H9 (cell line): ENCODE measurements around the gene BTN2A1. TPM values are rescaled to one million over a fixed set of nuclear protein-coding genes. Genes with fewer than 3 reads are reported as not detected.

ENCODE experiments used
- DNase-seq: peaks from one replicate; pipeline ENCODE4 v3.0.0-alpha.2; 2017
- H2AFZ ChIP-seq: one replicate; pipeline ENCODE4 v1.6.1; 2013; ENCODE audit warnings: mild to moderate bottlenecking, low read length, control low read depth, moderate library complexity
- H2AK5ac ChIP-seq: 2 replicates; pipeline ENCODE4 v1.6.1; 2013; ENCODE audit warnings: low read length, control low read depth, mixed read lengths; ENCODE audit not compliant: insufficient read length
- H2BK120ac ChIP-seq: one replicate; pipeline ENCODE4 v1.6.1; 2013; ENCODE audit warnings: low read depth, mild to moderate bottlenecking, low read length, control low read depth, inconsistent platforms; ENCODE audit not compliant: poor library complexity, severe bottlenecking
- H2BK12ac ChIP-seq: 2 replicates; pipeline ENCODE4 v1.6.1; 2013; ENCODE audit warnings: low read length, control low read depth, mixed read lengths, low read depth; ENCODE audit not compliant: insufficient read length
- H2BK15ac ChIP-seq: 2 replicates; pipeline ENCODE4 v1.6.1; 2013; ENCODE audit warnings: low read depth, low read length, control low read depth
- H2BK20ac ChIP-seq: one replicate; pipeline ENCODE4 v1.6.1; 2013; ENCODE audit warnings: low read depth, mild to moderate bottlenecking, low read length, control low read depth, inconsistent platforms; ENCODE audit not compliant: poor library complexity, severe bottlenecking
- H2BK5ac ChIP-seq: 2 replicates; pipeline ENCODE4 v1.6.1; 2013; ENCODE audit warnings: low read length, control low read depth, mixed read lengths; ENCODE audit not compliant: insufficient read length
- H3K14ac ChIP-seq: 2 replicates; pipeline ENCODE4 v1.6.1; 2013; ENCODE audit warnings: low read length, control low read depth; ENCODE audit not compliant: insufficient read depth
- H3K18ac ChIP-seq: 2 replicates; pipeline ENCODE4 v1.6.1; 2013; ENCODE audit warnings: low read depth, mild to moderate bottlenecking, mixed read lengths, low read length, control low read depth; ENCODE audit not compliant: insufficient read length
- H3K23ac ChIP-seq: 2 replicates; pipeline ENCODE4 v1.6.1; 2013; ENCODE audit warnings: low read length, control low read depth, mixed read lengths, low read depth; ENCODE audit not compliant: insufficient read length
- H3K23me2 ChIP-seq: 2 replicates; pipeline ENCODE4 v1.6.1; 2013; ENCODE audit warnings: low read depth, mild to moderate bottlenecking, mixed read lengths, low read length, control low read depth; ENCODE audit not compliant: insufficient read length, poor library complexity, severe bottlenecking
- H3K27ac ChIP-seq: 2 replicates; pipeline ENCODE4 v1.5.1; 2013; ENCODE audit warnings: low read length, control low read depth, mixed read lengths, low read depth; ENCODE audit not compliant: insufficient read length
- H3K27me3 ChIP-seq: 2 replicates; pipeline ENCODE4 v1.6.1; 2013; ENCODE audit warnings: low read length, control low read depth, inconsistent platforms; ENCODE audit not compliant: insufficient read depth
- H3K4ac ChIP-seq: 2 replicates; pipeline ENCODE4 v1.6.1; 2013; ENCODE audit warnings: low read depth, mild to moderate bottlenecking, control low read depth, inconsistent platforms, low read length, moderate library complexity
- H3K4me1 ChIP-seq: 2 replicates; pipeline ENCODE4 v1.6.1; 2013; ENCODE audit warnings: low read length, control low read depth, inconsistent platforms; ENCODE audit not compliant: insufficient read depth
- H3K4me2 ChIP-seq: 2 replicates; pipeline ENCODE4 v1.6.1; 2013; ENCODE audit warnings: low read length, control low read depth, mixed read lengths; ENCODE audit not compliant: insufficient read length, insufficient read depth
- H3K56ac ChIP-seq: 2 replicates; pipeline ENCODE4 v1.6.1; 2013; ENCODE audit warnings: low read depth, mild to moderate bottlenecking, mixed read lengths, low read length, control low read depth; ENCODE audit not compliant: insufficient read length
- H3K79me1 ChIP-seq: 2 replicates; pipeline ENCODE4 v1.6.1; 2013; ENCODE audit warnings: low read depth, mild to moderate bottlenecking, moderate library complexity, low read length, control low read depth, inconsistent platforms; ENCODE audit not compliant: insufficient read depth, poor library complexity, severe bottlenecking
- H3K79me2 ChIP-seq: 2 replicates; pipeline ENCODE4 v1.6.1; 2013; ENCODE audit warnings: low read length, control low read depth, inconsistent platforms; ENCODE audit not compliant: insufficient read depth
- H3K9ac ChIP-seq: 2 replicates; pipeline ENCODE4 v1.6.1; 2013; ENCODE audit warnings: low read length, control low read depth, mixed read lengths; ENCODE audit not compliant: insufficient read length; ENCODE audit errors: extremely low read depth
- H3K9me3 ChIP-seq: one replicate; pipeline ENCODE4 v1.6.1; 2013; ENCODE audit warnings: low read depth, low read length, inconsistent platforms; ENCODE audit not compliant: control insufficient read depth
- H3T11ph ChIP-seq: one replicate; pipeline ENCODE4 v1.6.1; 2013; ENCODE audit warnings: mild to moderate bottlenecking, low read length, control low read depth, inconsistent platforms
- H4K20me1 ChIP-seq: one replicate; pipeline ENCODE4 v1.6.1; 2013; ENCODE audit not compliant: control insufficient read depth, insufficient read length, insufficient read depth
- H4K5ac ChIP-seq: 2 replicates; pipeline ENCODE4 v1.6.1; 2013; ENCODE audit warnings: low read depth, mild to moderate bottlenecking, mixed read lengths, low read length, control low read depth; ENCODE audit not compliant: insufficient read length
- H4K8ac ChIP-seq: replicated peaks from 2 replicates; pipeline ENCODE4 v1.6.1; 2013; ENCODE audit warnings: low read length, control low read depth, mixed read lengths, low read depth; ENCODE audit not compliant: insufficient read length
- H4K91ac ChIP-seq: 2 replicates; pipeline ENCODE4 v1.6.1; 2013; ENCODE audit warnings: low read depth, mild to moderate bottlenecking, moderate library complexity, mixed read lengths, low read length, control low read depth; ENCODE audit not compliant: insufficient read length
- H3K27ac Mint-ChIP-seq, 3 experiments: 2 replicates in 2 of 3; 3 replicates in 1 of 3; pipeline ENCODE4 v1.8.0; 2020 to 2021; ENCODE audit warnings: mixed read lengths in 3 of 3, mild to moderate bottlenecking in 1 of 3, moderate library complexity in 1 of 3
- H3K27me3 Mint-ChIP-seq: 2 replicates; pipeline ENCODE4 v1.8.0; 2021; ENCODE audit warnings: low read depth, mild to moderate bottlenecking, moderate library complexity, mixed read lengths
- H3K36me3 Mint-ChIP-seq, 3 experiments: 2 replicates in 2 of 3; 3 replicates in 1 of 3; pipeline ENCODE4 v1.8.0; 2020 to 2021; ENCODE audit warnings: low read depth in 3 of 3, mixed read lengths in 3 of 3; ENCODE audit not compliant: insufficient read depth in 1 of 3
- H3K4me1 Mint-ChIP-seq, 2 experiments: 2 replicates each; pipeline ENCODE4 v1.8.0; 2020; ENCODE audit warnings: mixed read lengths in 2 of 2
- H3K4me3 Mint-ChIP-seq, 2 experiments: 2 replicates in 1 of 2; 3 replicates in 1 of 2; pipeline ENCODE4 v1.8.0; 2020 to 2021; ENCODE audit warnings: mild to moderate bottlenecking in 2 of 2, mixed read lengths in 2 of 2, moderate library complexity in 1 of 2
- H3K9me3 Mint-ChIP-seq, 2 experiments: 2 replicates in 1 of 2; 3 replicates in 1 of 2; pipeline ENCODE4 v1.8.0; 2020; ENCODE audit warnings: mild to moderate bottlenecking in 2 of 2, mixed read lengths in 2 of 2, moderate library complexity in 1 of 2
- CTCF ChIP-seq: fragments of 200-600 bp; sonication (generic); conservative IDR thresholded peaks from 3 replicates; pipeline ENCODE4 v1.8.0; 2021; ENCODE audit warnings: antibody characterized with exemption, mild to moderate bottlenecking
- WGBS: extraction: QIAGEN DNeasy Blood & Tissue Kit; methylation state at CpG from one replicate; pipeline ENCODE4 v1.1.7; 2013; ENCODE audit warnings: missing lambda C conversion rate, low lambda C conversion rate, mixed read lengths; ENCODE audit not compliant: insufficient read length; ENCODE audit errors: extremely low coverage; 5-methylcytosine and 5-hydroxymethylcytosine counted together
- total RNA-seq: library from RNA; stranded (reverse); gene quantifications from 2 replicates; pipeline ENCODE4 v1.2.1, GENCODE V29; 2021

BTN2A1 gene
- total RNA-seq, 1 experiment from 2014 or later = 18.4 TPM

DNA sequence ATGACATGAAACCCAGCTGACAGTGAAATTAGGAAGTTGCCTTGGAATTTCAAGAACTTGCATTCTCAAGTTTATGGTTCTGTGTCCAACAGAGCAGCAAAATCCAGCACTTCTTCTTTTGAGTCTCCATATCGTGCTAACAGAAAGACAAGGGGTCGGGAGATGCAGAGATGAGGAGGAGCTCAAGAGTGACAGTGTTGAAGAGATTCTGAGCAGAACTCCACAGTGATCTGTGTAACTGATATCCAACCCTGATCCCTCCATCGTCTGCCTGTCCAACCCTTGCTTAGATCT lies 21.2 kb downstream of the BTN2A1 start:
- Histone ChIP-seq H2AFZ (no peak overlapping the region), H3K23ac (no peak overlapping the region), H4K20me1 (no peaks in the 10 kb centered on the region), H3K27me3 (no peaks in the 10 kb centered on the region), H3K79me2 (no peaks in the 10 kb centered on the region), H2BK120ac (no peak overlapping the region), H3K4me2 (no peak overlapping the region), H3K56ac (no peak overlapping the region), H3K9me3 (no peaks in the 10 kb centered on the region), H4K91ac (no peak overlapping the region), H2BK5ac (no peak overlapping the region), H3K23me2 (no peaks in the 10 kb centered on the region), H3K9ac (no peak overlapping the region), H3K79me1 (no peaks in the 10 kb centered on the region), H4K8ac (no peak overlapping the region), H4K5ac (no peak overlapping the region), H2BK12ac (no peak overlapping the region), H3K14ac (no peak overlapping the region), H3K27ac (no peak overlapping the region), H2AK5ac (no peak overlapping the region), H3K4me1 (peaks cover 4% of the 10 kb centered on the region; the same call in 1 of the 2 replicates), H3K18ac (no peak overlapping the region), H3K4ac (no peak overlapping the region), H2BK15ac (no peak overlapping the region), H3T11ph (no peak overlapping the region), H2BK20ac (no peak overlapping the region)
- no peaks in the 10 kb centered on the region; a peak in 1 of 7 replicates for H3K36me3 Mint-ChIP-seq
- WGBS = no CpG with 5 or more reads among the region's 3 CpGs
- no peak for TF ChIP-seq CTCF
- H3K27ac Mint-ChIP-seq = no peak overlapping the region
- no peaks in the 10 kb centered on the region; the same call in 1 of the 2 replicates for H3K27me3 Mint-ChIP-seq
- H3K9me3 Mint-ChIP-seq = peaks cover 5 to 17% of the 10 kb centered on the region in 2 experiments; a peak in 4 of 5 replicates
- peaks cover 27 to 28% of the 10 kb centered on the region in 2 experiments for H3K4me1 Mint-ChIP-seq
- no peak overlapping the region for H3K4me3 Mint-ChIP-seq
- no peak for DNase-seq
